CD14-positive monocyte (primary cell): Measurements from ENCODE around the gene RBMS3. TPM values are rescaled to one million over a fixed set of nuclear protein-coding genes. Genes with fewer than 3 reads are reported as not detected.

ENCODE experiments used
- DNase-seq, 3 donors: peaks; one replicate each; pipeline ENCODE4 v3.0.0-alpha.2; 2011 to 2022
- H2AFZ ChIP-seq: 2 replicates; pipeline ENCODE4 v1.6.0; 2012; ENCODE audit warnings: mild to moderate bottlenecking, low read depth, low read length, inconsistent platforms; ENCODE audit not compliant: insufficient read depth, poor library complexity, severe bottlenecking
- H3K27ac ChIP-seq, 2 donors: 1 replicate in 1 of 2; 2 replicates in 1 of 2; pipeline ENCODE4 v1.5.1; 2012 to 2013; ENCODE audit warnings: low read length in 2 of 2, control low read depth in 1 of 2, inconsistent platforms in 1 of 2, low read depth in 1 of 2, mild to moderate bottlenecking in 1 of 2
- H3K27me3 ChIP-seq, 2 donors: one replicate each; pipeline versions ENCODE4 v1.6.0 to v1.6.1; 2011 to 2013; ENCODE audit warnings: low read length in 2 of 2; ENCODE audit not compliant: control insufficient read depth in 2 of 2, insufficient read depth in 2 of 2
- H3K36me3 ChIP-seq, 2 donors: replicated peaks in 1 of 2; 1 replicate in 1 of 2; 2 replicates in 1 of 2; pipeline versions ENCODE4 v1.5.1 to v1.6.1; 2012 to 2013; ENCODE audit warnings: low read length in 2 of 2, control low read depth in 1 of 2, inconsistent platforms in 1 of 2, mild to moderate bottlenecking in 1 of 2; ENCODE audit not compliant: insufficient read depth in 2 of 2, control insufficient read depth in 1 of 2
- H3K4me1 ChIP-seq, 2 donors: 1 replicate in 1 of 2; 2 replicates in 1 of 2; pipeline versions ENCODE4 v1.5.1 to v1.6.1; 2012 to 2013; ENCODE audit warnings: low read length in 2 of 2, control low read depth in 1 of 2, inconsistent platforms in 1 of 2, mild to moderate bottlenecking in 1 of 2, moderate library complexity in 1 of 2; ENCODE audit not compliant: insufficient read depth in 2 of 2, control insufficient read depth in 1 of 2
- H3K4me2 ChIP-seq: replicated peaks from 2 replicates; pipeline ENCODE3; 2012; ENCODE audit warnings: low read length, moderate library complexity, mild to moderate bottlenecking; ENCODE audit not compliant: poor library complexity, severe bottlenecking; ENCODE audit errors: extremely low read depth
- H3K4me3 ChIP-seq, 3 experiments: fragments of 200-600 bp in 1 of 3; sonication (generic) in 1 of 3; replicated peaks in 1 of 3; 1 replicate in 2 of 3; 2 replicates in 1 of 3; pipeline ENCODE4 v1.5.1; 2011 to 2013; ENCODE audit warnings: low read length in 3 of 3, mild to moderate bottlenecking in 3 of 3, control low read depth in 2 of 3, low read depth in 2 of 3, inconsistent platforms in 1 of 3, moderate library complexity in 1 of 3
- H3K79me2 ChIP-seq: 2 replicates; pipeline ENCODE4 v1.6.0; 2012; ENCODE audit warnings: mild to moderate bottlenecking, control low read depth, inconsistent platforms, low read length, moderate library complexity; ENCODE audit not compliant: insufficient read depth
- H3K9ac ChIP-seq: 2 replicates; pipeline ENCODE4 v1.6.0; 2017; ENCODE audit warnings: low read length, mild to moderate bottlenecking; ENCODE audit not compliant: insufficient read depth, poor library complexity, severe bottlenecking
- H3K9me3 ChIP-seq, 2 donors: replicated peaks in 1 of 2; 1 replicate in 1 of 2; 2 replicates in 1 of 2; pipeline versions ENCODE4 v1.5.1 to v1.6.1; 2012 to 2013; ENCODE audit warnings: low read length in 2 of 2, control low read depth in 1 of 2; ENCODE audit not compliant: control insufficient read depth in 1 of 2, insufficient read depth in 1 of 2
- H4K20me1 ChIP-seq: 2 replicates; pipeline ENCODE4 v1.6.0; 2012; ENCODE audit warnings: mild to moderate bottlenecking, low read length, control low read depth, moderate library complexity; ENCODE audit not compliant: insufficient read depth
- H3K27ac Mint-ChIP-seq, 7 donors: one replicate each; pipeline ENCODE4 v1.8.0; 2020; ENCODE audit warnings: mild to moderate bottlenecking in 7 of 7, mixed read lengths in 7 of 7, moderate library complexity in 6 of 7, inconsistent platforms in 2 of 7
- H3K27me3 Mint-ChIP-seq, 3 donors: one replicate each; pipeline ENCODE4 v1.8.0; 2021 to 2022; ENCODE audit warnings: low read depth in 3 of 3, mild to moderate bottlenecking in 3 of 3, mixed read lengths in 3 of 3, moderate library complexity in 3 of 3, inconsistent platforms in 1 of 3
- H3K36me3 Mint-ChIP-seq, 2 donors: one replicate each; pipeline ENCODE4 v1.8.0; 2020; ENCODE audit warnings: mixed read lengths in 2 of 2, inconsistent platforms in 1 of 2, mild to moderate bottlenecking in 1 of 2
- H3K4me1 Mint-ChIP-seq: one replicate; pipeline ENCODE4 v1.8.0; 2020; ENCODE audit warnings: mild to moderate bottlenecking, mixed read lengths
- H3K4me3 Mint-ChIP-seq, 2 donors: one replicate each; pipeline ENCODE4 v1.8.0; 2020; ENCODE audit warnings: mild to moderate bottlenecking in 2 of 2, mixed read lengths in 2 of 2, moderate library complexity in 1 of 2
- H3K9me3 Mint-ChIP-seq, 7 donors: one replicate each; pipeline ENCODE4 v1.8.0; 2020 to 2022; ENCODE audit warnings: mixed read lengths in 7 of 7, mild to moderate bottlenecking in 6 of 7, moderate library complexity in 6 of 7, inconsistent platforms in 2 of 7
- CTCF ChIP-seq: fragments of 200-600 bp; IDR thresholded peaks from one replicate; pipeline ENCODE4 v1.8.0; 2022; ENCODE audit warnings: antibody characterized with exemption, mild to moderate bottlenecking
- WGBS: methylation state at CpG from one replicate; pipeline ENCODE4 v1.1.5; 2013; ENCODE audit warnings: missing lambda C conversion rate; ENCODE audit not compliant: insufficient coverage; 5-methylcytosine and 5-hydroxymethylcytosine counted together
- intact Hi-C, 2 donors: fragments of 100-400 bp; cut with micrococcal nuclease; formaldehyde crosslinking; loops; one replicate each; pipeline versions ENCODE4 v1.15.0 to v1.15.1; 2023
- polyA plus RNA-seq, 3 donors: library from polyadenylated mRNA; depleted of rRNA in 1 of 3; unstranded in 2 of 3; stranded (reverse) in 1 of 3; fragments of 300-500 nt in 2 of 3; fragments of >200 nt in 1 of 3; fragmentation: Illumina TruSeq in 2 of 3; gene quantifications; 1 replicate in 2 of 3; 2 replicates in 1 of 3; pipeline ENCODE4 v1.2.3, GENCODE V29; 2012 to 2021

The RBMS3 gene
- polyA plus RNA-seq, 3 donors: not detected

DNA sequence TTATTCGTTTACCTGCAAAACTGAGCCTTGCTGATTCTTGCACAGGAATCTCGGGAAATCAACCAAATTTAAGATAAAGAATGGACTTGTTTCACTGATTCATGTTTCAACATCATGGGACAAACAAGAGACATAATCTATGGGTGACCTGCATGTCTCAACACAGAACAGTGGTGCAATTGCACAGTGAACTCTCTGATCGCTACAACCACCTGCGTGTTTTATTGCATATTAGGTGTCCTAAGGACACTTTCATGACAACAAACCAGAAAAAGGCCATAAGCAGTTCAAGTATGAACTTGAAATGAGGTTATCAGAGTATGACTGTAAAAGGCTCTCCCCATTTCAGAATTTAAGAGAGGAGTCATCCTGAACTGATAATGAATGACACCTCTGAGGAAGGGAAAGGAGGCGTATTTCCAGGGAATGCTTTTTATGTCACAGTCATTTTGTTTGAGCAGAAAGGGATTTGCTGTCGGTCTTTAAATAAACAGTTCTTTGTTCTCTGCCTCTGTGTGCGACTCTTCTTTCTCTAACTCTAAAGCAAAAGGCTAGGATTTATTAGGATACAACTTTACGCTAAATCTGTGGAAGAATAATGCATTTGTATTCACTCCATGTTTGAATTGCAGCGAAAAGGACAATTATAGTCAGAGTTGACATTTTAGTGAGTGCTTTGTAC lies 167.2 kb downstream of the RBMS3 start:
- Histone ChIP-seq H3K27ac (no peak overlapping the region), H3K36me3 (no peaks in the 10 kb centered on the region), H3K9me3 (no peaks in the 10 kb centered on the region), H3K4me3 (no peak overlapping the region), H4K20me1 (no peaks in the 10 kb centered on the region), H3K27me3 (no peaks in the 10 kb centered on the region), H3K4me1 (no peaks in the 10 kb centered on the region), H3K79me2 (no peaks in the 10 kb centered on the region), H3K4me2 (no peak overlapping the region), H3K9ac (no peak overlapping the region), H2AFZ (no peak overlapping the region)
- Mint-ChIP-seq H3K27ac (no peak overlapping the region), H3K36me3 (no peaks in the 10 kb centered on the region), H3K4me1 (no peaks in the 10 kb centered on the region), H3K9me3 (peaks cover 0 to 5% (median 5%) of the 10 kb centered on the region in 7 donors), H3K4me3 (no peak overlapping the region), H3K27me3 (no peaks in the 10 kb centered on the region)
- no peak for TF ChIP-seq CTCF
- DNase-seq: no peak
- intact Hi-C loops: no loop called here
- WGBS: 94% methylated on average over 4 of the region's 9 CpGs

DNA sequence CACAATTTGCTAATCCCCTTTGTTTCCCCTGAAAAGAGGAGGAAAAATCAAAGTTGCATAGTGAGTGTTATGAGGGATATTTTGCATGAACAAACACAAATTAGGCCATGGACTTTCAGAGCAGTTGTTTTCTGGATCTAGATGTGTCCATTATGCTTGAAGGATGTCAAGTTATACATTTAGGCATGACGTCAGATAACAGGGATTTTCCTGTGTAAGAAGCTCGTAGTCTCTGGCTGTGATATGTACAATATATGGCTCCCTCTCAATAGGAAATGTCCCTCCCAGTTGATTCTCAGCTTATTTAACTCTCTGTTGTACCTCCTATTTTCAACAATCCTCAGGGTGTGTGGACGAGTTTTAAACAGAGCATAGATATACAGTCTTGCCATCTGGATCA lies 171.0 kb downstream of the RBMS3 start:
- peaks cover 0 to 2% (median 0%) of the 10 kb centered on the region in 7 donors for H3K9me3 Mint-ChIP-seq
- H3K27me3 Mint-ChIP-seq: no peaks in the 10 kb centered on the region
- H3K4me1 Mint-ChIP-seq: no peaks in the 10 kb centered on the region
- no peak overlapping the region for H3K27ac Mint-ChIP-seq
- H3K4me1 ChIP-seq: no peaks in the 10 kb centered on the region
- no peak overlapping the region for H3K4me3 Mint-ChIP-seq
- no peaks in the 10 kb centered on the region for H3K79me2 ChIP-seq
- no peak overlapping the region for H3K4me3 ChIP-seq
- H3K9ac ChIP-seq: no peak overlapping the region
- H3K27me3 ChIP-seq: no peaks in the 10 kb centered on the region
- H3K9me3 ChIP-seq: no peaks in the 10 kb centered on the region
- no peaks in the 10 kb centered on the region for H4K20me1 ChIP-seq
- TF ChIP-seq CTCF: no peak
- no peaks in the 10 kb centered on the region for H3K36me3 Mint-ChIP-seq
- intact Hi-C loops: no loop called here
- no CpG with 5 or more reads among the region's 3 CpGs for WGBS
- DNase-seq: no peak
- no peaks in the 10 kb centered on the region for H3K36me3 ChIP-seq
- H3K27ac ChIP-seq: no peak overlapping the region
- H3K4me2 ChIP-seq: no peak overlapping the region
- no peak overlapping the region for H2AFZ ChIP-seq
